GM13977 (cell line): ENCODE measurements around the gene ZBTB39.
A peak's percentile ranks its signal among the peaks of the same experiment; 100 is the strongest.

Source experiments
- DNase-seq: peaks from one replicate; pipeline ENCODE4 v3.0.0; 2012; ENCODE audit warnings: low spot score
- CTCF ChIP-seq: IDR thresholded peaks from 2 replicates; pipeline ENCODE4 v1.5.1; 2012; ENCODE audit warnings: mild to moderate bottlenecking, control low read depth; ENCODE audit not compliant: insufficient read depth; ENCODE audit errors: extremely low read depth, missing control alignments
- in situ Hi-C: fragments of 300-500 bp; cut with MboI; formaldehyde crosslinking; loops from one replicate; pipeline ENCODE4 v1.12.0; 2022; ENCODE audit warnings: low sequenced_read_pairs, low pct_unique_long_range_greater_than_20kb, mixed read lengths, inconsistent platforms; ENCODE audit not compliant: unreplicated experiment

Gene ZBTB39

GRCh38 chr12:57001448-57001906 is 4.9 kb downstream of the ZBTB39 start:
- TF ChIP-seq CTCF: peak; percentile 83
- DNase-seq: peak; percentile 72
- in situ Hi-C loops: loop anchor here (5.0 to 10.0 kb wide), 2 partner anchors 173 to 244 kb away; no protein-coding TSS in a partner anchor

GRCh38 chr12:57000393-57000792 is 6.0 kb downstream of the ZBTB39 start:
- no peak for DNase-seq
- TF ChIP-seq CTCF: no peak
- in situ Hi-C loops: loop anchor here (5.0 to 10.0 kb wide), 2 partner anchors 174 to 243 kb away; no protein-coding TSS in a partner anchor

- DNase-seq: no peak
- in situ Hi-C loops: no loop called here
- no peak for TF ChIP-seq CTCF
These were observed 6.9 kb downstream of the ZBTB39 start for GRCh38 chr12:56999456-56999855.

GRCh38 chr12:56998981-56999380 is 7.4 kb downstream of the ZBTB39 start:
- DNase-seq: peak; percentile 85
- no peak for TF ChIP-seq CTCF
- in situ Hi-C loops: no loop called here

GRCh38 chr12:56998316-56998715 is 8.0 kb downstream of the ZBTB39 start:
- no peak for DNase-seq
- TF ChIP-seq CTCF: no peak
- in situ Hi-C loops: no loop called here

GRCh38 chr12:56996793-56997545 is 9.4 kb downstream of the ZBTB39 start:
- no peak for DNase-seq
- TF ChIP-seq CTCF: no peak
- in situ Hi-C loops: no loop called here
